Activated CD8-positive, alpha-beta memory T cell treated with anti-CD3 and anti-CD28 coated beads for 4 hours (primary cell): ENCODE data around the gene RAD51D.
A peak's percentile ranks its signal among the peaks of the same experiment; 100 is the strongest.
"Not testable (repeated sequence)": the region's sequence is repeated elsewhere in the genome, so short reads cannot be mapped to it uniquely, and the experiment has no call there.

Experiments
- DNase-seq, 2 donors: peaks; one replicate each; pipeline ENCODE4 v3.0.0-alpha.2; 2020; ENCODE audit warnings: low read depth in 2 of 2

RAD51D gene

GRCh38 chr17:35119370-35120165, at the start of gene RAD51D:
TSS of gene RAD51D (minus strand) at chr17:35119860. CDS start at chr17:35119613, 247 bp downstream.
- peak; percentile 58 to 61 for DNase-seq

- DNase-seq = no peak
Observed at GRCh38 chr17:35167666-35168065, 48.0 kb upstream of the RAD51D start.

DNA sequence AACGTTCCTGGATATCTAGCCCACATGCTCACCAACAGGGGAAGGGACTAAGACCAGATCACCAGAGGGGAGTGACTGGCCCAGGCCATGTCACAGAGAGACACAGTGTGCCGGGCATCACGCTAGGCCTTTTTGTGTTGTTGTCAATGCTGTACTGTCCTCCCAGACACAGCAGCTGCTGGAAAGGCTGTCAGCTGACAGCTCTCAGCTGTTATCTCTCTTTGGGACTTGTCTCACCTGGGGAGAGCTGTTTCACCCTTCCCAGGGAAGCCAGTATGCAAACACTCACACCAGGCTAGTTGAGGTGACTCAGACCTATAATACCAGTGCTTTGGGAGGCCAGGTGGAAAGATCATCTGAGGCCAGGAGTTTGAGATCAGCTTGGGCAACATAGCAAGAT, 47.4 kb upstream of the RAD51D start:
- no peak for DNase-seq

- no peak for DNase-seq
Observed at GRCh38 chr17:35166526-35166925, 46.9 kb upstream of the RAD51D start.

- DNase-seq = no peak
Observed at GRCh38 chr17:35164716-35165115, 45.1 kb upstream of the RAD51D start.

DNA sequence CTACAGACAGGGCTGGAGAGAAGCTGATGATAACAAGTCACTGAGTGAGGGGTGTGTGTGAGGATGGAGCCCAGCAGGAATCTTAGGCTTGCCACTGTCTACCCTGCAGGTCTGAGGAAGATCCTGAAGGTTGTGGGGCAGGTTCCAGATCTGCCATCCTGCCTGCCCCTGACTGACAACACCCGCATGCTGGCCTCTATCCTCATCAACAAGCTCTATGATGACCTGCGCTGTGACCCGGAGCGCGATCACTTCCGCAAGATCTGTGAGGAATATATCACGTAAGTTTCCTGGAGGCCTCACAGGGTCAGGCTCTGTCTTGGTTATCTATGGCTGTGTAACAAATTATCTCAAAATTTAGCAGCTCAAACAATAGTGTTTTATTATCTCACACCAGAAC, 44.2 kb upstream of the RAD51D start:
- no peak for DNase-seq

GRCh38 chr17:35162755-35163154, 43.1 kb upstream of the RAD51D start:
- DNase-seq = no peak

DNA sequence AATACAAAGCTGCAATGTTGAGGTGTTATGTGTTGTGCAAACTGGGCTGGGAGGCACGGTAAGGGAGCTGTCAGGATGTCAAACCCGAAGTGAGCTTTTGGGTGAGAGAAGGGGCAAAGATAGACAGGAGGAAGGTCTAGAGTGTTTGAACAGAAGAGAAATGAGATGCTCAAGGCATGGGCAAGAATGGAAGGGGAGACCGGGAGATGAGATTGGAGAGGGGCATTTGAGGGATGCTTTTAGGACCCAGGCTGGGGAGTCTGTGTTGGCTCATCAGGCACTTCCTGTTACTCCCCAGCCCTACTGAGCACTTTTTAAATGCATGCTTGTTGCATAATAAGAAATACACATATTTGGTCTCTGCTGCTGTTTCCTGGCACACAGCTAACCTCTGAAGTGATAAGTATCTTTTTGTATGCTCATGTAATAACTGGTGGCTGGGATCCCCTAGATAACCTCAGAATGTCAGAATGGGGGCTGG, 41.7 kb upstream of the RAD51D start:
- DNase-seq = no peak

- DNase-seq = no peak
Observed at GRCh38 chr17:35160354-35161201, 40.9 kb upstream of the RAD51D start.

DNA sequence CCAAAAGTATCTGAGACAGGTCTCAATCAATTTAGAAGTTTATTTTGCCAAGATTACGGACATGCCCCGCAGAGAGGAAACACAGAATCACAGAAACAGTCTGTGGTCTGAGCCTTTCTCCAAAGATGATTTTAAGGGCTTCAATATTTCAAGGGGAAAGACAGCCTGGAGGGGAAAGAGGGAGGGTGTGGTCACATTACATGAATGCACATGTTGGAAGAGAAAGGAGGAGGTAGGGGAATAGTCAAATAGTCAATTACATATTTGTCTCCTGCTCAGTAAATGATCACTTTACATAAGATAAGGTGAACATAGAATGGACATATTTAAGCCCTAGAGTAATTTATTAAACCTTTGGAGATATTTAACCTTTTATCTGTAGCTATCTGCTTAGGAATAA, 40.3 kb upstream of the RAD51D start:
- no peak for DNase-seq

DNA sequence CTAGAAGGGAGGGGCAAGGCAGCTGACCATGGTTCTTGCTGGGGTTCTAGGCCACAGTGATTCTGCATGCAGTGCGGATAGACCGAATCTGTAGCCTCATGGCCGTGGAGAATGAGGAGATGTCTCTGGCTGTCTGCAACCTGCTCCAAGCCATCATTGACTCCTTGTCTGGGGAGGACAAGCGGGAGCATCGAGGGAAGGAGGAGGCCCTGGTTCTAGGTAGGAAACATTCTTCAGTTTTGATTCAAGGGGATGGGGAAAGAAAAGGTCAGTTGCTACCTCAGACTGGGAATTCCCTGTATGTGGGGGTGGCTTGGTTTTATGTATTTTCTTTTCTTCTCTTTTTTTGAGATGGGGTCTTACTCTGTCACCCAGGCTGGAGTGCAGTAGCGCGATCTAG, 35.6 kb upstream of the RAD51D start:
- no peak for DNase-seq

DNA sequence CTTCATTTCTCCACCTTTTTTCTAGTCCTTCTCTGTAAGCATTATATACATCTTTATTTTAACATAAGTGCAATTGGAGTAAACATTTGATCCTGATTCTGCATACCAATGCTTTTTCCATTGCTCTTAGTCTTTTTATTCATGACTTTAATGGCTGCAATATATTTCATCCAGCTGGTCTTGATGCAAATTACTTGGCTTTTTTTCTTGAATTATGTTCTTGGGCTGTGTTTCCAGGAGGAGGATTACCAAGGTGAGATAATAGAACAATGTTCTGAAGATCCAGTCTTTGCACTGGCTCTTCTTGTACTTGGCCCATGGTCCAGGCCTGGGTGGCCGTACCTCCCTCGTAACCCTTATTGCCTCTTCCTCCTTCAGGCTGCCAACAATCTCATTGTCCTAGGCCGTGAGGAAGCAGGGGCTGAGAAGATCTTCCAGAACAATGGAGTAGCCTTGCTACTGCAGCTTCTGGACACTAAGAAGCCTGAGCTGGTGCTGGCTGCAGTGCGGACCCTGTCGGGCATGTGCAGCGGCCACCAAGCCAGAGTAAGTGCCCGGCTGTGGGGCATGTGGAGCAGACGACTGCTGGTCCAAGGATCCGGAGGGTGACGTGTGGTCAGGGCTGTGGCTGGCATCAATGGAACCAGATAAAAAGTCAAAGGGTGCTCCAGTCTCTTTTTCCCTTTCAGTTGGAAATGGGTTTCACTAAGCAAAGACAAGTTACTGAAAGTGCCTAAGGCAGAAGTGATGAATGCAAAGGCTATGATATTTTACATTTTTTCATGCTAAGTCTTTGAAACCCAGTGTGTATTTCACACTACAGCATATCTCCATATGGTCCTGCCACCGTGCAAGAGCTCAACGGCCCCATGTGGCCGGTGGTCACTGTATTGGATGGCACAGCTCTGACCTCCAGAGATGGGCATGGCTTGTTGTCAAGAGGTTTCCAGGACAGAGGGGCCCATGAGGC, 34.8 kb upstream of the RAD51D start:
- DNase-seq = no peak

GRCh38 chr17:35152421-35153140, 32.9 kb upstream of the RAD51D start:
- no peak for DNase-seq

DNA sequence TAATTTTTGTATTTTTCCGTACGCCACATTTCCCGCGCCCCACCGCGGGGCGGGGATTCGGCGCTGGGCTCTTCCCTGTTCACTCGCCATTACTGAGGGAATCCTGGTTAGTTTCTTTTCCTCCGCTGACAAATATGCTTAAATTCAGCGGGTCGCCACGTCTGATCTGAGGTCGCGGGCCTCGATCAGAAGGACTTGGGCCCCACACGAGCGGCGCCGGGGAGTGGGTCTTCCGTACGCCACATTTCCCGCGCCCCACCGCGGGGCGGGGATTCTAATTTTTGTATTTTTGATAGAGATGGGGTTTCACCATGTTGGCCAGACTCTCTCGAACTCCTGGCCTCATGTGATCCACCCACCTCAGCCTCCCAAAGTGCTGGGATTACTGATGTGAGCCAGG, 31.4 kb upstream of the RAD51D start:
- DNase-seq = not testable (repeated sequence)

GRCh38 chr17:35149941-35150340, 30.3 kb upstream of the RAD51D start:
- DNase-seq = no peak

- DNase-seq = no peak
Observed at GRCh38 chr17:35148144-35148543, 28.5 kb upstream of the RAD51D start.

GRCh38 chr17:35147375-35147905, 27.8 kb upstream of the RAD51D start, which contains the start of gene UNC45B:
TSS of gene UNC45B (plus strand) at chr17:35147817. CDS start at chr17:35148264, 447 bp downstream.
- DNase-seq = no peak

DNA sequence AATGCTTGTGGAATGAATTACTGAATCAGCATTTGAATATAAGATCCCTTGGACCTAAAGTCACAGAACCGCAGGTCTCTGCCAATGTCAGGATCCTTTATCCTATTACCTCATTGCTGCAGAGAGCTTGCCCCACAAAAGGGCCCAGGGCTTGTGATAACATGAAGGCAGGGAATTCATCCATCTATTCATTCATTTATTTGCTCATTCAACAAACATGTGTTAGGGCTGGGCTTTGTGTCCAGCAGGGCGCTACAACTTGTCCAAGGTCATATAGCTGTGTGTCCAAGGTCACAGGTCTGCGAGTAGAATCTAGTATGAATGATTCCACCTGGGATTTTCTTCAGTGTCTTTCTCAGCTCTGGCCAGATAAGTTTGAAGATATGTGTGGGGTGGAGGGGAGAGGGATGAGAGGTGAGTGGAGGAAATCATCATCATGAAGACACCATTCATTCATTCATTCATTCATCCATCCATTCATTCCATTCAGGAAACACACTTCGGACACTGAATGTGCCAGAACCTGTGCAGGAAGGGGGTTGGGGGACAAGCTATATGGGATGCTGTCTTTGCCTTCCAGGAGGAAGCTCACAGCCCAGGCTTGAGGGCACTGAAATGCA, 26.7 kb upstream of the RAD51D start:
- DNase-seq = no peak

- DNase-seq = no peak
Observed at GRCh38 chr17:35144840-35145239, 25.2 kb upstream of the RAD51D start.

- DNase-seq = no peak
Observed at GRCh38 chr17:35142467-35142796, 22.8 kb upstream of the RAD51D start.
